SKM-1 (cell line): ENCODE results near the gene SUPT20HL1.

Experiments
- DNase-seq: peaks from one replicate; lab custom pipeline; 2025; ENCODE audit not compliant: unreplicated experiment; lab: John Stamatoyannopoulos, UW

The SUPT20HL1 gene

GRCh38 chrX:24396236-24396930 is 35.9 kb downstream of the SUPT20HL1 start:
- DNase-seq: no peak

- no peak for DNase-seq
These were observed 36.5 kb downstream of the SUPT20HL1 start for GRCh38 chrX:24396931-24397279.

GRCh38 chrX:24398766-24399165 is 38.3 kb downstream of the SUPT20HL1 start:
- DNase-seq: no peak

GRCh38 chrX:24399550-24399949 is 39.1 kb downstream of the SUPT20HL1 start:
- DNase-seq: no peak

GRCh38 chrX:24405959-24406358 is 45.5 kb downstream of the SUPT20HL1 start:
- DNase-seq: no peak
